Mononuclear cell (primary cell): Measurements from ENCODE around the gene OR5H6. TPM values are rescaled to one million over a fixed set of nuclear protein-coding genes. Genes with fewer than 3 reads are reported as not detected.
"Not testable (repeated sequence)": the region's sequence is repeated elsewhere in the genome, so short reads cannot be mapped to it uniquely, and the experiment has no call there.

Experiments used
- H3K27me3 ChIP-seq: 2 replicates; pipeline ENCODE4 v1.6.0; 2011; ENCODE audit warnings: low read length, control low read depth; ENCODE audit not compliant: insufficient read depth
- H3K4me1 ChIP-seq: 2 replicates; pipeline ENCODE4 v1.5.1; 2011; ENCODE audit warnings: mild to moderate bottlenecking, low read length, control low read depth; ENCODE audit not compliant: insufficient read depth
- H3K4me3 ChIP-seq: 2 replicates; pipeline ENCODE4 v1.5.1; 2011; ENCODE audit warnings: mild to moderate bottlenecking, low read length, moderate library complexity
- H3K9me3 ChIP-seq: 2 replicates; pipeline ENCODE4 v1.5.1; 2011; ENCODE audit warnings: low read depth, mild to moderate bottlenecking, control low read depth, low read length
- total RNA-seq: library from RNA; depleted of rRNA; stranded (reverse); fragments of >200 nt; gene quantifications from one replicate; pipeline ENCODE4 v1.2.3, GENCODE V29; 2012

The OR5H6 gene
- total RNA-seq, result not detected

- H3K4me3 ChIP-seq, result no peak within 1 kb of the TSS
- no peaks in the 10 kb centered on the region for H3K4me1 ChIP-seq
- no peaks in the 10 kb centered on the region for H3K9me3 ChIP-seq
- H3K27me3 ChIP-seq, result no peaks in the 10 kb centered on the region
These were observed at the start of gene OR5H6 for GRCh38 chr3:98263944-98264343. Gene OR5H6, plus strand, starts transcription at chr3:98264244. Its CDS starts 89 bp downstream, at chr3:98264333.

DNA sequence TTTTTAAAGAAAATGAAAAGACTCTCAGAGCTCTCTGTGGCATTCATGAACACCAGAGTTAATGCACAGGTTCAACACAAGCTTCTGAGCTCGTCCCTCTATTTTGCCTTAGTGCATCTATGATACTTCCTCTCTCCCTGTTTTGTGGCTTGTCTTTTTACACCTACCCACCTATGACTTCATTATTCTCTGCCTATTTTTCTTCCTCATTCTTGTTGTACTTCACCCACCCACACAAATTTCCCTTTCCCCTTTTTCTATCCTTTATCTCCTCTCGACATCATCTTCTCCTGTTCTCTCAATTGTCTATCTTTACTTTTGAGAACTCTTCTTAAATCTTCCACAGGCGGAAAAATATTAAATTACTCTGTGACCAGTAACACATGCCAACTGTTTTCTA lies 49.0 kb upstream of the OR5H6 start:
- no peaks in the 10 kb centered on the region for H3K4me1 ChIP-seq
- no peaks in the 10 kb centered on the region for H3K27me3 ChIP-seq
- H3K4me3 ChIP-seq, result no peak overlapping the region
- H3K9me3 ChIP-seq, result no peaks in the 10 kb centered on the region

GRCh38 chr3:98223907-98224672 lies 40.0 kb upstream of the OR5H6 start:
- H3K9me3 ChIP-seq, result no peaks in the 10 kb centered on the region
- H3K27me3 ChIP-seq, result no peaks in the 10 kb centered on the region
- no peak overlapping the region for H3K4me3 ChIP-seq
- no peaks in the 10 kb centered on the region for H3K4me1 ChIP-seq

DNA sequence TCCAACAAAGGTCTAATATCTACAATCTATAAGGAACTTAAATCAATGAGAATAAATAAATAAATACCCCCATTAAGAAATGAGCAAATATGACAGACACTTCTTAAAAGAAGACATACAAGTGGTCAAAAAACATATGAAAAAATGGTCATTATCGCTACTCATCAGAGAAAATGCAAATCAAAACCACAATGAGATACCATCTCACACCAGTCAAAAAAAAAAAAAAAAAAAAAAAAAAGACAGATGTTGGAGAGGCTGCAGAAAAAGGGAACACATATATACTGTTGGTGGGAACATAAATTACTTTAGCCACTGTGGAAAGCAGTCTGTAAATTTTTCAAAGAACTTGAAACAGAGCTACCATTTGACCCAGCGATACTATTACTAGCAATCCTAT lies 31.6 kb upstream of the OR5H6 start:
- Histone ChIP-seq H3K27me3 (no peaks in the 10 kb centered on the region), H3K9me3 (no peaks in the 10 kb centered on the region), H3K4me3 (no peak overlapping the region), H3K4me1 (no peaks in the 10 kb centered on the region)

DNA sequence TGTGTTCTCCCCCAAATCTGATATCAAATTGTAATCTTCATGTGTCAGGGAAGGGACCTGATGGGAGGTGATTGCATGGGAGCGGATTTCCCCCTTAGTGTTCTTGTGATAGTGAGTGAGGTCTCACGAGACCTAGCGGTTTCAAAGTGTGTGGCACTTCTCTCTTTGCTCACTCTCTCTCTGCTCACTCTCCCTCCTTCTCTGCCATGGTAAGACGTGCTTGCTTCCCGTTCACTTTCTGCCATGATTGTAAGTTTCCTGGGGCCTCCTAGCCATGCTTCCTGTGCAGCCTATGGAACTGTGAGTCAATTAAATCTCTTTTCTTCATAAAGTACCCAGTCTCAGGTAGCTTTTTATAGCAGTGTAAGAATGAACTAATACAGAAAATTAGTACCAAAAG lies 30.6 kb upstream of the OR5H6 start:
- Histone ChIP-seq H3K4me1 (no peaks in the 10 kb centered on the region), H3K4me3 (no peak overlapping the region), H3K27me3 (no peaks in the 10 kb centered on the region), H3K9me3 (no peaks in the 10 kb centered on the region)

- H3K9me3 ChIP-seq, result no peaks in the 10 kb centered on the region
- no peak overlapping the region for H3K4me3 ChIP-seq
- H3K27me3 ChIP-seq, result no peaks in the 10 kb centered on the region
- H3K4me1 ChIP-seq, result no peaks in the 10 kb centered on the region
These were observed 23.9 kb upstream of the OR5H6 start for GRCh38 chr3:98240131-98240530.

- Histone ChIP-seq H3K4me3 (no peak overlapping the region), H3K4me1 (no peaks in the 10 kb centered on the region), H3K9me3 (no peaks in the 10 kb centered on the region), H3K27me3 (no peaks in the 10 kb centered on the region)
These were observed 21.9 kb upstream of the OR5H6 start for GRCh38 chr3:98242155-98242554.

DNA sequence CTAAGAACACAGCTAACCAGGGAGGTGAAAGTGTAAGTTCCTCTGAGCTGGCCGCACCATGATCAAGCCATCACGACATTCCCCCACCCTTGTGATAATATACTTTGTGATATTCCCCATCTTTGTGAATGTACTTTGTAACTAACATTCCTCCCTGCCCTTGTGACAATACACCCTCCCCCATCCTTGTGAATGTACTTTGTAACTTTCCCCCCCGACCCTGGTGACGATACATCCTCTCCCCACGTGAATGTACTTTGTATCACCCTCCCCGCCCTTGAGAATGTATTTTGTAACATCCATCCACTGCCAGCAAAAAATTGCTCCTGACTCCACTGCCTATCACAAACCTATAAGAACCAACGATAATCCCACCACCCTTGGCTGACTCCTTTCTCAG lies 20.2 kb upstream of the OR5H6 start:
- Histone ChIP-seq H3K4me1 (no peaks in the 10 kb centered on the region), H3K27me3 (no peaks in the 10 kb centered on the region), H3K4me3 (no peak overlapping the region), H3K9me3 (no peaks in the 10 kb centered on the region)

DNA sequence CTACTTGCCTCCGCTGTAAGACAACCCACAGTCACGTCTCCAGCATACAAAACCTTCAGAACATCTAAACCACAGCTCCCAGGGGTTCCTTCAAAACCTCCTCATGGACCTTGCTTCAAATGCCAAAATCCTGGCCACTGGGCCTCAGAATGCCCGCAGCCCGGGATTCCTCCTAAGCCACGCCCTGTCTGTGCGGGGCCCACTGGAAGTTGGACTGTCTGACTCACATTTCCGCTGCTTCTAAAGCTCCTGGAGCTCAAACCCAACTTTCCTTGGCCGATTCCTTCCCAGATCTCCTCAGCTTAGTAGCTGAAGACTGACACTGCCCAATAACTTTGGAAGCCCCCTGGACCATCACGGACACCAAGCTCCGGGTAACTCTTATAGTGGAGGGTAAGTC lies 17.9 kb upstream of the OR5H6 start:
- H3K9me3 ChIP-seq, result no peaks in the 10 kb centered on the region
- H3K4me1 ChIP-seq, result no peaks in the 10 kb centered on the region
- H3K4me3 ChIP-seq, result no peak overlapping the region
- no peaks in the 10 kb centered on the region for H3K27me3 ChIP-seq

- H3K9me3 ChIP-seq, H3K27me3 ChIP-seq, H3K4me3 ChIP-seq, H3K4me1 ChIP-seq: not testable (repeated sequence)
These were observed 8.0 kb upstream of the OR5H6 start for GRCh38 chr3:98256026-98256425.

GRCh38 chr3:98259707-98260106 lies 4.3 kb upstream of the OR5H6 start:
- Histone ChIP-seq H3K27me3 (no peaks in the 10 kb centered on the region), H3K4me3 (no peak overlapping the region), H3K9me3 (no peaks in the 10 kb centered on the region), H3K4me1 (no peaks in the 10 kb centered on the region)

DNA sequence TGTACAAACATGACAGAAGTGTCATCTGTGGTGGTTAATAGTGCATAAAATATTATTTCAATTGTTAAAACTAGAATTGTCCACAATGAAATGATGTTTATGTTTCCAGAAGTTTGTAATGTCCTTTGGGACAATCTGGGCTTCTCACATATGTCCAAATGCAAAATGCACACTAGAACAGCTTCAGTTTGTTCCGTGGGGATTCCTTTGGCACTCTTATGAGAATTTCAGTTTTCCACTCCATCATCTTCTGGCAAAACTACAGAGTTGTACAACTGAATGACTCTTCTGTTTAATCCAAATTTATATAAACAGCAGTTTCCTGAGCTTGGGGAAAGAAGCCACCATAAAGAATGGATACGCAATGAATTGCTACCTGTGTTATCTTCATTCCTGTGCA lies 2.0 kb upstream of the OR5H6 start:
- Histone ChIP-seq H3K27me3 (no peaks in the 10 kb centered on the region), H3K4me1 (no peaks in the 10 kb centered on the region)

GRCh38 chr3:98269846-98270245 lies 5.8 kb downstream of the OR5H6 start:
- no peaks in the 10 kb centered on the region for H3K4me1 ChIP-seq
- H3K27me3 ChIP-seq, result no peaks in the 10 kb centered on the region
- H3K9me3 ChIP-seq, result no peaks in the 10 kb centered on the region
- no peak overlapping the region for H3K4me3 ChIP-seq

More for the DNA sequence above, 2.0 kb upstream of the OR5H6 start:
- no peak overlapping the region for H3K4me3 ChIP-seq
- H3K9me3 ChIP-seq, result no peaks in the 10 kb centered on the region

- no peak overlapping the region for H3K4me3 ChIP-seq
- H3K9me3 ChIP-seq, result no peaks in the 10 kb centered on the region
- no peaks in the 10 kb centered on the region for H3K27me3 ChIP-seq
- no peaks in the 10 kb centered on the region for H3K4me1 ChIP-seq
These were observed 8.1 kb downstream of the OR5H6 start for GRCh38 chr3:98272126-98272525.

- Histone ChIP-seq H3K27me3 (no peaks in the 10 kb centered on the region), H3K9me3 (no peaks in the 10 kb centered on the region), H3K4me1 (no peaks in the 10 kb centered on the region), H3K4me3 (no peak overlapping the region)
These were observed 10.9 kb downstream of the OR5H6 start for GRCh38 chr3:98274914-98275313.

DNA sequence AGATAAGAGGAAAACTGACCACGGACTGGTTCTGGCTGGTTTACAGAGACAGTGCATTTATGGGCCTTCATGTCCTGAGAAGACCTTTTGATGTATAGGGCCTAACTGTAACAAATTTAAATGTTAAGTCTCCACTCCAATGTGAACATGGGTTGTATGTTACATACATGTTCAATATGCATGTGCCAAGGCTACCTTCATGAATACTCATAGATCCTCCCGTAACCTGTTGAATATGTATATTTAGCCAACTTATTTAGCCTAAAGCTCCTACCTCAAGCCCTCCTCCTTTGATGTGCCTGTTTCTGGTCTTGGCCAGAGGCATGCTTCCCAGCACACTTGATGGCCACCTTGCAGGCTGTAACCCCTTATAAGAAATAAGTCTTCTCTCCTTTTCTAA lies 18.2 kb downstream of the OR5H6 start, which contains the start of gene OR5H2:
TSS of gene OR5H2 (plus strand) at position 301 of the 400 bp plus-strand sequence. CDS start 398 bp downstream, outside the sequence.
- H3K27me3 ChIP-seq, result peaks cover 3% of the 10 kb centered on the region
- no peak within 1 kb of the TSS for H3K4me3 ChIP-seq
- no peaks in the 10 kb centered on the region for H3K4me1 ChIP-seq
- H3K9me3 ChIP-seq, result no peaks in the 10 kb centered on the region
